CD14-positive monocyte (primary cell): ENCODE measurements around the gene NRGN. TPM values are rescaled to one million over a fixed set of nuclear protein-coding genes. Genes with fewer than 3 reads are reported as not detected.
A peak's percentile ranks its signal among the peaks of the same experiment; 100 is the strongest.

Experiments
- DNase-seq, 3 donors: peaks; one replicate each; pipeline ENCODE4 v3.0.0-alpha.2; 2011 to 2022
- H2AFZ ChIP-seq: 2 replicates; pipeline ENCODE4 v1.6.0; 2012; ENCODE audit warnings: mild to moderate bottlenecking, low read depth, low read length, inconsistent platforms; ENCODE audit not compliant: insufficient read depth, poor library complexity, severe bottlenecking
- H3K27ac ChIP-seq, 2 donors: 1 replicate in 1 of 2; 2 replicates in 1 of 2; pipeline ENCODE4 v1.5.1; 2012 to 2013; ENCODE audit warnings: low read length in 2 of 2, control low read depth in 1 of 2, inconsistent platforms in 1 of 2, low read depth in 1 of 2, mild to moderate bottlenecking in 1 of 2
- H3K27me3 ChIP-seq, 2 donors: one replicate each; pipeline versions ENCODE4 v1.6.0 to v1.6.1; 2011 to 2013; ENCODE audit warnings: low read length in 2 of 2; ENCODE audit not compliant: control insufficient read depth in 2 of 2, insufficient read depth in 2 of 2
- H3K36me3 ChIP-seq, 2 donors: replicated peaks in 1 of 2; 1 replicate in 1 of 2; 2 replicates in 1 of 2; pipeline versions ENCODE4 v1.5.1 to v1.6.1; 2012 to 2013; ENCODE audit warnings: low read length in 2 of 2, control low read depth in 1 of 2, inconsistent platforms in 1 of 2, mild to moderate bottlenecking in 1 of 2; ENCODE audit not compliant: insufficient read depth in 2 of 2, control insufficient read depth in 1 of 2
- H3K4me1 ChIP-seq, 2 donors: 1 replicate in 1 of 2; 2 replicates in 1 of 2; pipeline versions ENCODE4 v1.5.1 to v1.6.1; 2012 to 2013; ENCODE audit warnings: low read length in 2 of 2, control low read depth in 1 of 2, inconsistent platforms in 1 of 2, mild to moderate bottlenecking in 1 of 2, moderate library complexity in 1 of 2; ENCODE audit not compliant: insufficient read depth in 2 of 2, control insufficient read depth in 1 of 2
- H3K4me2 ChIP-seq: replicated peaks from 2 replicates; pipeline ENCODE3; 2012; ENCODE audit warnings: low read length, moderate library complexity, mild to moderate bottlenecking; ENCODE audit not compliant: poor library complexity, severe bottlenecking; ENCODE audit errors: extremely low read depth
- H3K4me3 ChIP-seq, 3 experiments: fragments of 200-600 bp in 1 of 3; sonication (generic) in 1 of 3; replicated peaks in 1 of 3; 1 replicate in 2 of 3; 2 replicates in 1 of 3; pipeline ENCODE4 v1.5.1; 2011 to 2013; ENCODE audit warnings: low read length in 3 of 3, mild to moderate bottlenecking in 3 of 3, control low read depth in 2 of 3, low read depth in 2 of 3, inconsistent platforms in 1 of 3, moderate library complexity in 1 of 3
- H3K79me2 ChIP-seq: 2 replicates; pipeline ENCODE4 v1.6.0; 2012; ENCODE audit warnings: mild to moderate bottlenecking, control low read depth, inconsistent platforms, low read length, moderate library complexity; ENCODE audit not compliant: insufficient read depth
- H3K9ac ChIP-seq: 2 replicates; pipeline ENCODE4 v1.6.0; 2017; ENCODE audit warnings: low read length, mild to moderate bottlenecking; ENCODE audit not compliant: insufficient read depth, poor library complexity, severe bottlenecking
- H3K9me3 ChIP-seq, 2 donors: replicated peaks in 1 of 2; 1 replicate in 1 of 2; 2 replicates in 1 of 2; pipeline versions ENCODE4 v1.5.1 to v1.6.1; 2012 to 2013; ENCODE audit warnings: low read length in 2 of 2, control low read depth in 1 of 2; ENCODE audit not compliant: control insufficient read depth in 1 of 2, insufficient read depth in 1 of 2
- H4K20me1 ChIP-seq: 2 replicates; pipeline ENCODE4 v1.6.0; 2012; ENCODE audit warnings: mild to moderate bottlenecking, low read length, control low read depth, moderate library complexity; ENCODE audit not compliant: insufficient read depth
- H3K27ac Mint-ChIP-seq, 7 donors: one replicate each; pipeline ENCODE4 v1.8.0; 2020; ENCODE audit warnings: mild to moderate bottlenecking in 7 of 7, mixed read lengths in 7 of 7, moderate library complexity in 6 of 7, inconsistent platforms in 2 of 7
- H3K27me3 Mint-ChIP-seq, 3 donors: one replicate each; pipeline ENCODE4 v1.8.0; 2021 to 2022; ENCODE audit warnings: low read depth in 3 of 3, mild to moderate bottlenecking in 3 of 3, mixed read lengths in 3 of 3, moderate library complexity in 3 of 3, inconsistent platforms in 1 of 3
- H3K36me3 Mint-ChIP-seq, 2 donors: one replicate each; pipeline ENCODE4 v1.8.0; 2020; ENCODE audit warnings: mixed read lengths in 2 of 2, inconsistent platforms in 1 of 2, mild to moderate bottlenecking in 1 of 2
- H3K4me1 Mint-ChIP-seq: one replicate; pipeline ENCODE4 v1.8.0; 2020; ENCODE audit warnings: mild to moderate bottlenecking, mixed read lengths
- H3K4me3 Mint-ChIP-seq, 2 donors: one replicate each; pipeline ENCODE4 v1.8.0; 2020; ENCODE audit warnings: mild to moderate bottlenecking in 2 of 2, mixed read lengths in 2 of 2, moderate library complexity in 1 of 2
- H3K9me3 Mint-ChIP-seq, 7 donors: one replicate each; pipeline ENCODE4 v1.8.0; 2020 to 2022; ENCODE audit warnings: mixed read lengths in 7 of 7, mild to moderate bottlenecking in 6 of 7, moderate library complexity in 6 of 7, inconsistent platforms in 2 of 7
- CTCF ChIP-seq: fragments of 200-600 bp; IDR thresholded peaks from one replicate; pipeline ENCODE4 v1.8.0; 2022; ENCODE audit warnings: antibody characterized with exemption, mild to moderate bottlenecking
- WGBS: methylation state at CpG from one replicate; pipeline ENCODE4 v1.1.5; 2013; ENCODE audit warnings: missing lambda C conversion rate; ENCODE audit not compliant: insufficient coverage; 5-methylcytosine and 5-hydroxymethylcytosine counted together
- intact Hi-C, 2 donors: fragments of 100-400 bp; cut with micrococcal nuclease; formaldehyde crosslinking; loops; one replicate each; pipeline versions ENCODE4 v1.15.0 to v1.15.1; 2023
- polyA plus RNA-seq, 3 donors: library from polyadenylated mRNA; depleted of rRNA in 1 of 3; unstranded in 2 of 3; stranded (reverse) in 1 of 3; fragments of 300-500 nt in 2 of 3; fragments of >200 nt in 1 of 3; fragmentation: Illumina TruSeq in 2 of 3; gene quantifications; 1 replicate in 2 of 3; 2 replicates in 1 of 3; pipeline ENCODE4 v1.2.3, GENCODE V29; 2012 to 2021

Gene NRGN
- polyA plus RNA-seq, 3 donors: 17.2 to 125 (median 19.2) TPM

GRCh38 chr11:124748100-124748418 is 8.3 kb downstream of the NRGN start:
- peak overlapping the region in 2 of 7 donors; percentile 73 to 81 for H3K27ac Mint-ChIP-seq
- H3K9me3 ChIP-seq: no peaks in the 10 kb centered on the region
- intact Hi-C loops: no loop called here
- H3K4me2 ChIP-seq: no peak overlapping the region
- H2AFZ ChIP-seq: no peak overlapping the region
- WGBS: 84% methylated on average over 6 of the region's 7 CpGs
- peaks cover 19% of the 10 kb centered on the region for H3K79me2 ChIP-seq
- TF ChIP-seq CTCF: no peak
- peaks cover 13 to 17% of the 10 kb centered on the region in 2 donors for H3K36me3 ChIP-seq
- H4K20me1 ChIP-seq: peaks cover 32% of the 10 kb centered on the region
- no peaks in the 10 kb centered on the region for H3K27me3 ChIP-seq
- H3K4me3 Mint-ChIP-seq: no peak overlapping the region
- H3K27ac ChIP-seq: no peak overlapping the region
- peaks cover 60 to 75% of the 10 kb centered on the region in 2 donors for H3K4me1 ChIP-seq
- peaks cover 10 to 15% (median 14%) of the 10 kb centered on the region in 3 donors for H3K27me3 Mint-ChIP-seq
- H3K36me3 Mint-ChIP-seq: peaks cover 13 to 20% of the 10 kb centered on the region in 2 donors
- H3K9me3 Mint-ChIP-seq: peaks cover 0 to 3% (median 0%) of the 10 kb centered on the region in 7 donors
- no peak for DNase-seq
- H3K4me1 Mint-ChIP-seq: peaks cover 63% of the 10 kb centered on the region
- no peak overlapping the region for H3K9ac ChIP-seq
- no peak overlapping the region for H3K4me3 ChIP-seq

GRCh38 chr11:124748481-124749343 is 9.0 kb downstream of the NRGN start:
- peak overlapping the region in 1 of 2 donors; percentile 5 for H3K27ac ChIP-seq
- no peak overlapping the region for H2AFZ ChIP-seq
- DNase-seq: peak; percentile 50 to 72 (median 62)
- H3K4me2 ChIP-seq: peak overlapping the region; percentile 6
- Mint-ChIP-seq H3K27ac (peak overlapping the region in 6 of 7 donors; percentile 30 to 82 (median 76)), H3K4me3 (peak overlapping the region; percentile 27 to 35), H3K36me3 (peaks cover 9 to 13% of the 10 kb centered on the region in 2 donors), H3K9me3 (peaks cover 0 to 3% (median 0%) of the 10 kb centered on the region in 7 donors), H3K27me3 (peaks cover 10 to 15% (median 14%) of the 10 kb centered on the region in 3 donors), H3K4me1 (peaks cover 63% of the 10 kb centered on the region)
- peaks cover 10 to 11% of the 10 kb centered on the region in 2 donors for H3K36me3 ChIP-seq
- H3K27me3 ChIP-seq: no peaks in the 10 kb centered on the region
- no peak overlapping the region for H3K9ac ChIP-seq
- peaks cover 25% of the 10 kb centered on the region for H4K20me1 ChIP-seq
- no peaks in the 10 kb centered on the region for H3K9me3 ChIP-seq
- intact Hi-C loops: no loop called here
- no peak overlapping the region for H3K4me3 ChIP-seq
- TF ChIP-seq CTCF: no peak
- H3K4me1 ChIP-seq: peaks cover 65 to 80% of the 10 kb centered on the region in 2 donors
- 85% methylated on average over 6 of the region's 12 CpGs for WGBS
- peaks cover 12% of the 10 kb centered on the region for H3K79me2 ChIP-seq
